Transverse colon (tissue), 1 donor: ENCODE measurements around the gene PYM1.

Experiments used
- EP300 ChIP-seq: sonication (generic); formaldehyde crosslinking; IDR thresholded peaks from one replicate; pipeline ENCODE4 v1.6.1; 2017; ENCODE audit warnings: antibody characterized with exemption, low read depth
- POLR2A ChIP-seq: fragments of 450-650 bp; IDR thresholded peaks from one replicate; pipeline ENCODE4 v1.6.1; 2016; ENCODE audit warnings: antibody characterized with exemption, mild to moderate bottlenecking, moderate library complexity

- TF ChIP-seq POLR2A, result no peak
- TF ChIP-seq EP300, result no peak
Measured at GRCh38 chr12:55925371-55925770, 2.3 kb downstream of the PYM1 start.
